Measurements from ENCODE around the gene CCDC170.

The CCDC170 gene

GRCh38 chr6:151493804-151494234 is at the start of gene CCDC170:
Gene CCDC170, plus strand, starts transcription at chr6:151494017. Its CDS starts 112 bp downstream, at chr6:151494129.
- TF ChIP-seq CTCF (IDR thresholded peaks at IDR 0.05) = no peak

- no peak for TF ChIP-seq CTCF (IDR thresholded peaks at IDR 0.05)
Observed at GRCh38 chr6:151445482-151445881, 48.3 kb upstream of the CCDC170 start.

- no peak for TF ChIP-seq CTCF (IDR thresholded peaks at IDR 0.05)
Observed at GRCh38 chr6:151447237-151447636, 46.6 kb upstream of the CCDC170 start.

GRCh38 chr6:151448623-151449022 is 45.2 kb upstream of the CCDC170 start:
- TF ChIP-seq CTCF (IDR thresholded peaks at IDR 0.05) = no peak

- TF ChIP-seq CTCF (IDR thresholded peaks at IDR 0.05) = no peak
Observed at GRCh38 chr6:151451417-151451949, 42.3 kb upstream of the CCDC170 start.

- no peak for TF ChIP-seq CTCF (IDR thresholded peaks at IDR 0.05)
Observed at GRCh38 chr6:151451950-151452749, 41.7 kb upstream of the CCDC170 start, which contains the start of gene RMND1. Gene RMND1, minus strand, starts transcription at chr6:151452126. Its CDS starts 6,315 bp downstream, at chr6:151445811.

GRCh38 chr6:151452750-151453427 is 40.9 kb upstream of the CCDC170 start:
- no peak for TF ChIP-seq CTCF (IDR thresholded peaks at IDR 0.05)

All from LNCAP (cell line).